Glomerular visceral epithelial cell (primary cell): ENCODE data around the gene AATK.

Experiments used
- DNase-seq: peaks from one replicate; pipeline ENCODE4 v3.0.0-alpha.2; 2016; ENCODE audit errors: extremely low spot score

Gene AATK

GRCh38 chr17:81196505-81197408 lies 30.7 kb upstream of the AATK start:
- DNase-seq, result no peak

GRCh38 chr17:81195941-81196495 lies 30.0 kb upstream of the AATK start:
- DNase-seq, result no peak

- no peak for DNase-seq
Observed at GRCh38 chr17:81194941-81195901, 29.2 kb upstream of the AATK start.

GRCh38 chr17:81194225-81194760 lies 28.3 kb upstream of the AATK start:
- no peak for DNase-seq

GRCh38 chr17:81193470-81194224 lies 27.6 kb upstream of the AATK start:
- DNase-seq, result no peak

GRCh38 chr17:81193051-81193410 lies 27.0 kb upstream of the AATK start:
- no peak for DNase-seq

- DNase-seq, result no peak
Observed at GRCh38 chr17:81192386-81193050, 26.5 kb upstream of the AATK start.

GRCh38 chr17:81191646-81192045 lies 25.6 kb upstream of the AATK start:
- no peak for DNase-seq

GRCh38 chr17:81191116-81191515 lies 25.1 kb upstream of the AATK start:
- no peak for DNase-seq

- no peak for DNase-seq
Observed at GRCh38 chr17:81190591-81190990, 24.6 kb upstream of the AATK start.

- DNase-seq, result peak; percentile 16
Observed at GRCh38 chr17:81189670-81190530, 23.9 kb upstream of the AATK start.

GRCh38 chr17:81189016-81189415 lies 23.0 kb upstream of the AATK start:
- DNase-seq, result no peak

GRCh38 chr17:81188491-81188840 lies 22.4 kb upstream of the AATK start:
- no peak for DNase-seq

GRCh38 chr17:81187586-81188490 lies 21.8 kb upstream of the AATK start:
- no peak for DNase-seq

GRCh38 chr17:81187120-81187519 lies 21.1 kb upstream of the AATK start:
- DNase-seq, result no peak

- DNase-seq, result no peak
Observed at GRCh38 chr17:81186203-81186602, 20.2 kb upstream of the AATK start.

GRCh38 chr17:81184555-81184954 lies 18.5 kb upstream of the AATK start:
- DNase-seq, result no peak

GRCh38 chr17:81183807-81184206 lies 17.8 kb upstream of the AATK start:
- no peak for DNase-seq

- DNase-seq, result no peak
Observed at GRCh38 chr17:81183316-81183715, 17.3 kb upstream of the AATK start.
